Epithelial cell of esophagus (primary cell): ENCODE measurements around the gene ARPC5L.
"Not testable (repeated sequence)": the region's sequence is repeated elsewhere in the genome, so short reads cannot be mapped to it uniquely, and the experiment has no call there.

Experiments used
- DNase-seq: peaks from one replicate; pipeline ENCODE4 v3.0.0; 2010; ENCODE audit warnings: low read depth
- H3K4me3 ChIP-seq: 2 replicates; pipeline ENCODE4 v1.5.1; 2011; ENCODE audit warnings: mild to moderate bottlenecking, low read length, control low read depth
- CTCF ChIP-seq: IDR thresholded peaks from 2 replicates; pipeline ENCODE4 v1.5.1; 2011; ENCODE audit warnings: low read depth, mild to moderate bottlenecking, low read length, control low read depth, inconsistent platforms; ENCODE audit not compliant: insufficient read depth; ENCODE audit errors: missing control alignments

Gene ARPC5L

GRCh38 chr9:124914753-124915405 lies 52.9 kb downstream of the ARPC5L start:
- TF ChIP-seq CTCF = no peak
- no peak overlapping the region for H3K4me3 ChIP-seq
- no peak for DNase-seq

- H3K4me3 ChIP-seq, DNase-seq: not testable (repeated sequence)
Observed at GRCh38 chr9:124920394-124920793, 58.5 kb downstream of the ARPC5L start.
